HFFc6 (cell line): ENCODE results near the gene AK4. TPM values are rescaled to one million over a fixed set of nuclear protein-coding genes. Genes with fewer than 3 reads are reported as not detected.

ENCODE experiments used
- DNase-seq: peaks from one replicate; pipeline ENCODE4 v3.0.0-alpha.2; 2018
- H3K27ac Mint-ChIP-seq: 2 replicates; pipeline ENCODE4 v1.8.0; 2020; ENCODE audit warnings: mild to moderate bottlenecking, mixed read lengths
- H3K27me3 Mint-ChIP-seq: 2 replicates; pipeline ENCODE4 v1.8.0; 2021; ENCODE audit warnings: mild to moderate bottlenecking, moderate library complexity, mixed read lengths; ENCODE audit not compliant: insufficient read depth
- H3K36me3 Mint-ChIP-seq: 2 replicates; pipeline ENCODE4 v1.8.0; 2021; ENCODE audit warnings: low read depth, mixed read lengths
- H3K4me1 Mint-ChIP-seq: 2 replicates; pipeline ENCODE4 v1.8.0; 2020; ENCODE audit warnings: low read depth, mixed read lengths
- H3K4me3 Mint-ChIP-seq: 2 replicates; pipeline ENCODE4 v1.8.0; 2020; ENCODE audit warnings: mild to moderate bottlenecking, moderate library complexity, mixed read lengths
- H3K9me3 Mint-ChIP-seq: 2 replicates; pipeline ENCODE4 v1.8.0; 2020; ENCODE audit warnings: mild to moderate bottlenecking, mixed read lengths
- total RNA-seq, 6 experiments: library from RNA; stranded (reverse); fragmentation: NEBNext Ultra II Directional; extraction: Animal tissue kit (Norgen Biotek cat#: 25700); gene quantifications; 2 replicates in 1 of 6; 3 replicates in 5 of 6; pipeline ENCODE4 v1.2.3, GENCODE V29; 2021
- TF ChIP-seq, protein P1 (sequence below): fragments of 200-600 bp; sonication (generic); IDR thresholded peaks from 2 replicates; pipeline ENCODE4 v1.5.0; 2021; ENCODE audit warnings: antibody characterized with exemption, mild to moderate bottlenecking

Gene AK4
- total RNA-seq, 6 experiments from 2014 or later: 0.25 to 3.3 (median 0.53) TPM

DNA sequence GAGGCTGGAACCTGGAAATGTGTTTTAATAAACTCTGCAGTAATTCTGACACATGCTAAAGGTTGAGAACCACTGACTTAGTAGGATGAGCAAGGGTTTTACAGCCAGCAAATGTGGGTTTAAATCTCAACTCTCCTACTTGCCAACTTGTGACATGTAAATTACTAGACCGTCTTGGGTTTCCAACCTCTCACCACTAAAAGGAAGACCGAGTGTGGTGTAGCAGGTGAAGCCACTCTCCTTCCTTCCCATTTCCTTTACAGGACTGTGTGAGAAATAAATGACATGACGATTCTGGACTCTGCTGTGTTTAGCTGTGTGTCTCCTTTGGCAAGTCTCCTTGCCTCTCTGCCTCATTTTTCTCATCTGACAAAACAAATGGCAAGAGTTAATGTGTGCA is 111.8 kb downstream of the AK4 start:
- TF ChIP-seq, protein P1, sequence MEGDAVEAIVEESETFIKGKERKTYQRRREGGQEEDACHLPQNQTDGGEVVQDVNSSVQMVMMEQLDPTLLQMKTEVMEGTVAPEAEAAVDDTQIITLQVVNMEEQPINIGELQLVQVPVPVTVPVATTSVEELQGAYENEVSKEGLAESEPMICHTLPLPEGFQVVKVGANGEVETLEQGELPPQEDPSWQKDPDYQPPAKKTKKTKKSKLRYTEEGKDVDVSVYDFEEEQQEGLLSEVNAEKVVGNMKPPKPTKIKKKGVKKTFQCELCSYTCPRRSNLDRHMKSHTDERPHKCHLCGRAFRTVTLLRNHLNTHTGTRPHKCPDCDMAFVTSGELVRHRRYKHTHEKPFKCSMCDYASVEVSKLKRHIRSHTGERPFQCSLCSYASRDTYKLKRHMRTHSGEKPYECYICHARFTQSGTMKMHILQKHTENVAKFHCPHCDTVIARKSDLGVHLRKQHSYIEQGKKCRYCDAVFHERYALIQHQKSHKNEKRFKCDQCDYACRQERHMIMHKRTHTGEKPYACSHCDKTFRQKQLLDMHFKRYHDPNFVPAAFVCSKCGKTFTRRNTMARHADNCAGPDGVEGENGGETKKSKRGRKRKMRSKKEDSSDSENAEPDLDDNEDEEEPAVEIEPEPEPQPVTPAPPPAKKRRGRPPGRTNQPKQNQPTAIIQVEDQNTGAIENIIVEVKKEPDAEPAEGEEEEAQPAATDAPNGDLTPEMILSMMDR: no peak
- DNase-seq: no peak
- Mint-ChIP-seq H3K27me3 (no peaks in the 10 kb centered on the region), H3K4me3 (peak overlapping the region; percentile 82), H3K36me3 (no peaks in the 10 kb centered on the region), H3K9me3 (no peaks in the 10 kb centered on the region), H3K4me1 (peaks cover 49% of the 10 kb centered on the region), H3K27ac (peak overlapping the region; percentile 94)

DNA sequence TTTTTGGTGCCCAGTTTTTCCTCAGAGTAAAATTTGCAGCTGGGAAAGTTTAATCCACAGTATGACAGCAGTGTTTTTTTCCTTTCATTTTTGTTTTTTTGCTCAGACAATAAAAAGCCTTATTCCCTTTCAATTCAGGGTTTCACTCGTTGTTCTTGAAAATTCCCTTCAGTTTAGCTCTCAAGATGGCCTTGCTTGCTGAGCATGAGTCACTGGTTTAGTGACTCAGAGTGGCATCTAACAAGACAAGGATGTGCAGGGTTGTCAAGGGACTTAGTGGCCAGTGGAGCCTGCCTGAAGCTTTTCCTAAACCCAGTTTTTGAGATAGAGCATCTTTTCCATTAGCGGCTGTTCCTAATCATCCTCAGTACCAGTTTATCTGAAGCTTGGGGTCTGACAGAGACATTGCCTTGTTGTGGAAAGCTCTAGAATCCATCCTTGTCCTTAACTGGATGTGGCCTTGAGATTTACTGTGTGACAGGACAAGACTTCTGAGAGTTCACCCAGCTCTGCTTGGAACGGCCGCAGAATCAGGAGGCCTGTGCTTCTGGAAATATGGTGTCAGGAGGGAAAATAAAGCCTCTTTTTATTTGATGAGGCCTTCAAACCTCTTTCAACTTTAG is 113.0 kb downstream of the AK4 start:
- peaks cover 47% of the 10 kb centered on the region for H3K4me1 Mint-ChIP-seq
- TF ChIP-seq, protein P1: no peak
- H3K9me3 Mint-ChIP-seq: no peaks in the 10 kb centered on the region
- no peaks in the 10 kb centered on the region for H3K36me3 Mint-ChIP-seq
- peak; percentile 88 for DNase-seq
- H3K4me3 Mint-ChIP-seq: peak overlapping the region; percentile 82
- H3K27me3 Mint-ChIP-seq: no peaks in the 10 kb centered on the region
- peak overlapping the region; percentile 94 for H3K27ac Mint-ChIP-seq

DNA sequence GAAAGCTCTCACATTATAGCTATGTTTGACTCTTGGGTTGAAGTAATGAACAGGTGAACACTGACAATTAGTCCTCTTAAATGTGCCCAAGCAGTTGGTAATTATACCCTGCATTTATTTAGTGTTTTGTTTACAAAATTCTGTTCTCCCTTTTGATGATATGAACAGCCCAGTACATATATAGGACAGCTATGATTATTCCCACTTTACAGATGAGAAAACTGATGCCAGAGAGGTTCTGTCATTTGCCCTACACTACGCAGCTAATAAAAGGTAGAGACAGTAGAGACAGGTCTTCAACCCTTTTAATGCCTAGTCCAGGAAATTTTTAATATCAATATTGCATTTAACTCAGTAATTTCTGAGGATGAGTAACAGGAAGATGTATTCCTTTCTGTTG is 115.3 kb downstream of the AK4 start:
- H3K4me1 Mint-ChIP-seq: peaks cover 48% of the 10 kb centered on the region
- DNase-seq: no peak
- H3K4me3 Mint-ChIP-seq: no peak overlapping the region
- no peaks in the 10 kb centered on the region for H3K9me3 Mint-ChIP-seq
- no peaks in the 10 kb centered on the region; the same call in 1 of the 2 replicates for H3K27me3 Mint-ChIP-seq
- TF ChIP-seq, protein P1: no peak
- H3K36me3 Mint-ChIP-seq: no peaks in the 10 kb centered on the region
- H3K27ac Mint-ChIP-seq: no peak overlapping the region

- Mint-ChIP-seq H3K9me3 (no peaks in the 10 kb centered on the region), H3K27me3 (no peaks in the 10 kb centered on the region; the same call in 1 of the 2 replicates), H3K4me1 (peaks cover 48% of the 10 kb centered on the region)
Observed at GRCh38 chr1:65264197-65264929, 116.4 kb downstream of the AK4 start.

GRCh38 chr1:65265296-65265650 is 117.3 kb downstream of the AK4 start:
- peaks cover 42% of the 10 kb centered on the region for H3K4me1 Mint-ChIP-seq
- no peaks in the 10 kb centered on the region for H3K9me3 Mint-ChIP-seq
- H3K27me3 Mint-ChIP-seq: no peaks in the 10 kb centered on the region; the same call in 1 of the 2 replicates
- H3K27ac Mint-ChIP-seq: peak overlapping the region; percentile 80
- TF ChIP-seq, protein P1: no peak
- no peaks in the 10 kb centered on the region for H3K36me3 Mint-ChIP-seq
- H3K4me3 Mint-ChIP-seq: peak overlapping the region; percentile 91
- no peak for DNase-seq

More at GRCh38 chr1:65264197-65264929, 116.4 kb downstream of the AK4 start:
- H3K27ac Mint-ChIP-seq: peak overlapping the region; percentile 80
- TF ChIP-seq, protein P1: no peak
- peak overlapping the region; percentile 91 for H3K4me3 Mint-ChIP-seq
- DNase-seq: peak; percentile 76
- H3K36me3 Mint-ChIP-seq: no peaks in the 10 kb centered on the region
